ENCODE results near the gene DLGAP4.

Gene DLGAP4

DNA sequence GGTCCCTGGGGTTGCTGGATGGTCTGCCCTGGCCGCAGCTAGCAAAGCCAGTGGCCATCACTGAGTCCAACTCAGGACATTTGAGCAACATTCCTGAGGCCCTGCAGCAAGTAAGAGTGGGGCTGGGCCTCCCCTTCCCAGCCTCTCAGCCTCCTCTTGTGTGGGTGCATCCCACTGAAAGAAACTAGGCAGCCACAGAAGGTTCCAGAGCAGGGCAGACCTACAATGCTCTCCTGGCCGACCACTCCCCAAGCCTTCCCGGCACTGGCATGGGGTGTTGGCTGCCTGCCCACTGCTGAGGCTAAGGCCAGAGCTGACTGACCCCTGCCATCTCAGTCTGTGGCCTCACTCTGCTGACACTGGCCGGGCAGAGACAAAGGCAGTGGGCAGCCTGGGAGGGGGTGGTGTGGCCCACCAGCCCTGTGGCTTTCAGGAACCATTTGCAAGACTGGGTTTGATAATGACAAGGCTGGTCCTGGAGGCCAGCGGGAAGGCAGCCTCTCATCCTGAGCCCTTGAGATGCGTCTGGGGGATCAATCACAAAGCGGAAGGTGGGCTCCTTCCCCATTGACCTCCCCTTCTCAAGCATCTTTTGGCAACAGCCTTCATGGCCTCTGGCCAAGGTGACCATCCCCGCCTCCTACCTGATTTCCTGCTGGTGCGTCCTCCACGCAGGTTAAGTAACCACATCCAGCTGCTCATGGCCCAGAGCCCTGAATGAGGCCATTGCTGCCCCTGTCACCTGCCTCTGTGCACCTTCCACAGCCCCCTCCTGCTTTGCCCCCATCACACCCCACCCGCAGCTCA, 9.6 kb downstream of the DLGAP4 start:
- TF ChIP-seq SUZ12 (IDR thresholded peaks at IDR 0.05; ENCODE audit: extremely low read depth, insufficient read depth, insufficient read length) (no peak), YY1 (IDR thresholded peaks at IDR 0.05; ENCODE audit: insufficient read depth, insufficient read length) (no peak), ZNF274 (IDR thresholded peaks at IDR 0.05; ENCODE audit: low read depth, low read length) (no peak)
- H3K27me3 ChIP-seq (ENCODE audit: insufficient read depth, insufficient read length): no peaks in the 10 kb centered on the region
- H3K4me3 ChIP-seq (ENCODE audit: insufficient read length, low read depth): no peak overlapping the region
- no peak overlapping the region for H3K9ac ChIP-seq (ENCODE audit: insufficient read length, low read depth)
- peaks cover 29% of the 10 kb centered on the region for H3K4me1 ChIP-seq (ENCODE audit: insufficient read depth, insufficient read length)
- DNase-seq (ENCODE audit: low read depth, low spot score): no peak
- H3K36me3 ChIP-seq (ENCODE audit: insufficient read depth, insufficient read length, low read length): no peaks in the 10 kb centered on the region
- H3K9me3 ChIP-seq (ENCODE audit: insufficient read depth, low read length): no peaks in the 10 kb centered on the region

GRCh38 chr20:36317675-36318074, 11.5 kb downstream of the DLGAP4 start:
- H3K36me3 ChIP-seq (ENCODE audit: insufficient read depth, insufficient read length, low read length): no peaks in the 10 kb centered on the region
- TF ChIP-seq SUZ12 (IDR thresholded peaks at IDR 0.05; ENCODE audit: extremely low read depth, insufficient read depth, insufficient read length): no peak
- TF ChIP-seq ZNF274 (IDR thresholded peaks at IDR 0.05; ENCODE audit: low read depth, low read length): no peak
- TF ChIP-seq YY1 (IDR thresholded peaks at IDR 0.05; ENCODE audit: insufficient read depth, insufficient read length): no peak
- DNase-seq (ENCODE audit: low read depth, low spot score): no peak
- H3K4me1 ChIP-seq (ENCODE audit: insufficient read depth, insufficient read length): peaks cover 25% of the 10 kb centered on the region
- no peaks in the 10 kb centered on the region for H3K9me3 ChIP-seq (ENCODE audit: insufficient read depth, low read length)
- no peak overlapping the region for H3K4me3 ChIP-seq (ENCODE audit: insufficient read length, low read depth)
- no peak overlapping the region for H3K9ac ChIP-seq (ENCODE audit: insufficient read length, low read depth)
- H3K27me3 ChIP-seq (ENCODE audit: insufficient read depth, insufficient read length): no peaks in the 10 kb centered on the region

DNA sequence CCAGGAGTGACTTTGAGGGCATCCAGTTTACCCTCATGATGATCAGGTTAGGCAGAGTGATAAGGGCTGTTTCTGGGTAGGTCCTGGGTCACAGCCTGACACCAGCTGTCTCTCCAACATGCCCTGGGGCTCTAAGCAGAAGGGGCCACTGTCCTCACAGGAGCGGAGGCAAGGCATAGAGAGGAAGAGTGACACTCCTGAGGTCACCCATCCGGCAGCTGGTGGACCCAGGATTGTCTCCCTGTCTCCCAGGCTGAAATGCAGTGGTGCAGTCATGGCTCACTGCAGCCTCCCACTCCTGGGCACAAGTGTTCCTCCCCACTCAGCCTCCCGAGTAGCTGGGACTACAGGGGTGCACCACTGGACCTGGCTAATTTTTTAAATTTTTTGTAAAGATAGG, 12.0 kb downstream of the DLGAP4 start:
- Histone ChIP-seq H3K9ac (ENCODE audit: insufficient read length, low read depth) (no peak overlapping the region), H3K36me3 (ENCODE audit: insufficient read depth, insufficient read length, low read length) (no peaks in the 10 kb centered on the region), H3K4me3 (ENCODE audit: insufficient read length, low read depth) (no peak overlapping the region), H3K27me3 (ENCODE audit: insufficient read depth, insufficient read length) (no peaks in the 10 kb centered on the region), H3K9me3 (ENCODE audit: insufficient read depth, low read length) (no peaks in the 10 kb centered on the region), H3K4me1 (ENCODE audit: insufficient read depth, insufficient read length) (peaks cover 21% of the 10 kb centered on the region)
- no peak for TF ChIP-seq ZNF274 (IDR thresholded peaks at IDR 0.05; ENCODE audit: low read depth, low read length)
- TF ChIP-seq YY1 (IDR thresholded peaks at IDR 0.05; ENCODE audit: insufficient read depth, insufficient read length): no peak
- TF ChIP-seq SUZ12 (IDR thresholded peaks at IDR 0.05; ENCODE audit: extremely low read depth, insufficient read depth, insufficient read length): no peak
- no peak for DNase-seq (ENCODE audit: low read depth, low spot score)

GRCh38 chr20:36319356-36320260, 13.5 kb downstream of the DLGAP4 start:
- no peaks in the 10 kb centered on the region for H3K36me3 ChIP-seq (ENCODE audit: insufficient read depth, insufficient read length, low read length)
- no peak for DNase-seq (ENCODE audit: low read depth, low spot score)
- H3K9me3 ChIP-seq (ENCODE audit: insufficient read depth, low read length): no peaks in the 10 kb centered on the region
- no peak for TF ChIP-seq ZNF274 (IDR thresholded peaks at IDR 0.05; ENCODE audit: low read depth, low read length)
- no peak for TF ChIP-seq SUZ12 (IDR thresholded peaks at IDR 0.05; ENCODE audit: extremely low read depth, insufficient read depth, insufficient read length)
- no peak for TF ChIP-seq YY1 (IDR thresholded peaks at IDR 0.05; ENCODE audit: insufficient read depth, insufficient read length)
- H3K27me3 ChIP-seq (ENCODE audit: insufficient read depth, insufficient read length): no peaks in the 10 kb centered on the region
- no peak overlapping the region for H3K9ac ChIP-seq (ENCODE audit: insufficient read length, low read depth)
- no peak overlapping the region for H3K4me3 ChIP-seq (ENCODE audit: insufficient read length, low read depth)
- H3K4me1 ChIP-seq (ENCODE audit: insufficient read depth, insufficient read length): peaks cover 19% of the 10 kb centered on the region

DNA sequence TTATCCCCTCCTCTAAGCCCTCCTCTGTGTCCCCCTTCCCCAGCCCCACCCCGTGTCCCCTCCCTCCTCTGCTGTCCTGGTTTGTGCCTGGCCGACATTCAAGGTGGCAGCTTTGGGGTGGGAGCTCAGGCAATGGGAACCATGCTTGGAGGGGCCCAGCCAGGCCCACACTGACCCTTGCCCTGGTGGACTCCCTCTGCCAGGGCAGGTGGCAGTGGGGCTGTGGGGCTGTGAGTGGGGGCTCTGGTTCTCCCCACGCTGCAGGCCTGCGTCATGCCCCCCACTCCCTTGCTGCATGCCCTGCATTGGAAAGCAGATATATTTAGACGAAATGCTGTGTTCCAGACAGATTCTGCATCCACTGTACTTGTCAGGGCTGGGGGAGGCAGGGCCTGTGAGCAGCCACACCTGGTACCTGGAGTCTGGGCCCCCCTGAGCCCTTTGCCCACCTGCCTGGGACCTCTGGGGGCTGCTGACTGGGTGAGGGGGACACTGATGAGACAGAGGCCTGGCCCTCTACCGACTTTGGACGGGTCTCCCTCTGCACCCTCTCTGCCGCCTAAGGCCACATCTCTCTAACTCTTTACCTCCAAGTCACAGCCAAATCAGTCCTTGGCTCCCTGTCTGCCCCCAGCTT, 14.2 kb downstream of the DLGAP4 start:
- TF ChIP-seq YY1 (IDR thresholded peaks at IDR 0.05; ENCODE audit: insufficient read depth, insufficient read length) (no peak), SUZ12 (IDR thresholded peaks at IDR 0.05; ENCODE audit: extremely low read depth, insufficient read depth, insufficient read length) (no peak), ZNF274 (IDR thresholded peaks at IDR 0.05; ENCODE audit: low read depth, low read length) (no peak)
- H3K9ac ChIP-seq (ENCODE audit: insufficient read length, low read depth): peak overlapping the region; percentile 14
- 0 out of 2 replicates have a peak, but pooled peaks cover 4% of the 10 kb centered on the region for H3K9me3 ChIP-seq (ENCODE audit: insufficient read depth, low read length)
- no peaks in the 10 kb centered on the region for H3K27me3 ChIP-seq (ENCODE audit: insufficient read depth, insufficient read length)
- no peak overlapping the region for H3K4me3 ChIP-seq (ENCODE audit: insufficient read length, low read depth)
- no peaks in the 10 kb centered on the region for H3K36me3 ChIP-seq (ENCODE audit: insufficient read depth, insufficient read length, low read length)
- H3K4me1 ChIP-seq (ENCODE audit: insufficient read depth, insufficient read length): peaks cover 19% of the 10 kb centered on the region
- DNase-seq (ENCODE audit: low read depth, low spot score): no peak

- TF ChIP-seq SUZ12 (IDR thresholded peaks at IDR 0.05; ENCODE audit: extremely low read depth, insufficient read depth, insufficient read length) (no peak), YY1 (IDR thresholded peaks at IDR 0.05; ENCODE audit: insufficient read depth, insufficient read length) (no peak), ZNF274 (IDR thresholded peaks at IDR 0.05; ENCODE audit: low read depth, low read length) (no peak)
- H3K36me3 ChIP-seq (ENCODE audit: insufficient read depth, insufficient read length, low read length): no peaks in the 10 kb centered on the region
- H3K4me3 ChIP-seq (ENCODE audit: insufficient read length, low read depth): no peak overlapping the region
- 0 out of 2 replicates have a peak, but pooled peaks cover 5% of the 10 kb centered on the region for H3K9me3 ChIP-seq (ENCODE audit: insufficient read depth, low read length)
- peaks cover 19% of the 10 kb centered on the region for H3K4me1 ChIP-seq (ENCODE audit: insufficient read depth, insufficient read length)
- no peak for DNase-seq (ENCODE audit: low read depth, low spot score)
- no peaks in the 10 kb centered on the region for H3K27me3 ChIP-seq (ENCODE audit: insufficient read depth, insufficient read length)
- peak overlapping the region; percentile 14 for H3K9ac ChIP-seq (ENCODE audit: insufficient read length, low read depth)
Measured at GRCh38 chr20:36320898-36321695, 15.0 kb downstream of the DLGAP4 start.
